Spleen (tissue), 11 donors: ENCODE results near the gene RDH11. TPM values are rescaled to one million over a fixed set of nuclear protein-coding genes. Genes with fewer than 3 reads are reported as not detected.
"Not testable (repeated sequence)": the region's sequence is repeated elsewhere in the genome, so short reads cannot be mapped to it uniquely, and the experiment has no call there.

ENCODE experiments used
- DNase-seq: peaks from one replicate; pipeline ENCODE4 v3.0.0-alpha.2; 2020
- H3K27ac ChIP-seq, 8 donors: fragments of 200-600 bp; sonication (generic) in 7 of 8; 1 replicate in 4 of 8; 2 replicates in 4 of 8; pipeline versions ENCODE4 v1.5.0 to v1.8.0; 2016 to 2021; ENCODE audit warnings: inconsistent platforms in 4 of 8, mild to moderate bottlenecking in 4 of 8, moderate library complexity in 1 of 8
- H3K27me3 ChIP-seq, 7 donors: fragments of 200-600 bp; sonication (generic) in 6 of 7; replicated peaks in 1 of 7; 1 replicate in 4 of 7; 2 replicates in 3 of 7; pipeline versions ENCODE4 v1.5.0 to v1.8.0; 2016 to 2021; ENCODE audit warnings: inconsistent platforms in 3 of 7, mild to moderate bottlenecking in 1 of 7
- H3K36me3 ChIP-seq, 6 donors: fragments of 200-600 bp; sonication (generic) in 5 of 6; 1 replicate in 4 of 6; 2 replicates in 2 of 6; pipeline versions ENCODE4 v1.5.0 to v1.8.0; 2016 to 2021; ENCODE audit warnings: inconsistent platforms in 2 of 6
- H3K4me1 ChIP-seq, 6 donors: fragments of 200-600 bp; sonication (generic) in 5 of 6; 1 replicate in 3 of 6; 2 replicates in 3 of 6; pipeline versions ENCODE4 v1.5.0 to v1.8.0; 2016 to 2021; ENCODE audit warnings: inconsistent platforms in 3 of 6
- H3K4me3 ChIP-seq, 8 donors: fragments of 200-600 bp; sonication (generic) in 7 of 8; 1 replicate in 4 of 8; 2 replicates in 4 of 8; pipeline versions ENCODE4 v1.5.0 to v1.8.0; 2016 to 2021; ENCODE audit warnings: inconsistent platforms in 4 of 8, mild to moderate bottlenecking in 4 of 8, moderate library complexity in 2 of 8
- H3K9me3 ChIP-seq, 8 donors: fragments of 200-600 bp; sonication (generic) in 7 of 8; 1 replicate in 4 of 8; 2 replicates in 4 of 8; pipeline versions ENCODE4 v1.5.0 to v1.8.0; 2016 to 2021; ENCODE audit warnings: inconsistent platforms in 4 of 8
- POLR2A ChIP-seq, 3 donors: fragments of 450-650 bp; IDR thresholded peaks; one replicate each; pipeline ENCODE4 v1.5.1; 2017; ENCODE audit warnings: antibody characterized with exemption in 3 of 3, mild to moderate bottlenecking in 1 of 3
- POLR2AphosphoS5 ChIP-seq, 3 donors: sonication (generic); formaldehyde crosslinking; IDR thresholded peaks; one replicate each; pipeline ENCODE4 v1.5.1; 2017; ENCODE audit warnings: antibody characterized with exemption in 3 of 3
- WGBS, 5 donors: extraction: QIAGEN DNeasy Blood & Tissue Kit in 3 of 5; methylation state at CpG; one replicate each; pipeline versions ENCODE4 v1.1.5 to v1.1.7; 2013 to 2018; 5-methylcytosine and 5-hydroxymethylcytosine counted together
- intact Hi-C: fragments of 100-400 bp; cut with DNase I; formaldehyde crosslinking; loops from one replicate; pipeline ENCODE4 v1.15.0; 2023; ENCODE audit warnings: low total_unique reads
- polyA plus RNA-seq, 3 donors: library from polyadenylated mRNA; stranded (reverse); fragments of 200-250 nt; gene quantifications; one replicate each; pipeline ENCODE4 v1.2.1, GENCODE V29; 2013
- total RNA-seq, 7 donors: library from RNA; depleted of rRNA in 3 of 7; stranded (reverse); fragments of >200 nt in 3 of 7; fragmentation: NEBNext Ultra II Directional in 4 of 7; extraction: Animal tissue kit (Norgen Biotek cat#: 25700) in 4 of 7; gene quantifications; one replicate each; pipeline versions ENCODE4 v1.1.0 to v1.2.1, GENCODE V29; 2016 to 2021
- TF ChIP-seq, protein P1 (sequence below), 11 experiments: fragments of 200-600 bp in 7 of 11; fragments of 450-650 bp in 4 of 11; sonication (generic) in 4 of 11; IDR thresholded peaks in 8 of 11; conservative IDR thresholded peaks in 3 of 11; 1 replicate in 7 of 11; 2 replicates in 4 of 11; pipeline versions ENCODE4 v1.4.0 to v1.8.0; 2016 to 2021; ENCODE audit warnings: antibody characterized with exemption in 11 of 11, inconsistent platforms in 4 of 11, mild to moderate bottlenecking in 1 of 11
- donor health status: healthy with polysubstance abuse.
- donor health status: DM: no; HTN: no; CAD: no; lungs with moderate emphysema.
- donor health status: DM: no; HTN: no; CAD: no.
- donor health status: Bipolar disorder and iron deficiency.
- donor health status: healthy.
- donor health status: DM: no; HTN: no; CAD: no.
- donor health status: DM: yes; HTN: yes; CAD: no.

Gene RDH11
- total and polyA plus RNA-seq, 10 donors: 18.0 to 49.9 (median 31.0) TPM

- WGBS, 5 donors: 64 to 74% (median 68%) methylated on average over 5 of the region's 5 CpGs
- Histone ChIP-seq H3K4me3 (no peak overlapping the region), H3K36me3 (no peaks in the 10 kb centered on the region), H3K4me1 (peaks cover 0 to 11% (median 2%) of the 10 kb centered on the region in 6 donors), H3K27ac (no peak overlapping the region), H3K9me3 (no peaks in the 10 kb centered on the region), H3K27me3 (peaks cover 0 to 51% (median 0%) of the 10 kb centered on the region in 7 donors)
- TF ChIP-seq, protein P1, sequence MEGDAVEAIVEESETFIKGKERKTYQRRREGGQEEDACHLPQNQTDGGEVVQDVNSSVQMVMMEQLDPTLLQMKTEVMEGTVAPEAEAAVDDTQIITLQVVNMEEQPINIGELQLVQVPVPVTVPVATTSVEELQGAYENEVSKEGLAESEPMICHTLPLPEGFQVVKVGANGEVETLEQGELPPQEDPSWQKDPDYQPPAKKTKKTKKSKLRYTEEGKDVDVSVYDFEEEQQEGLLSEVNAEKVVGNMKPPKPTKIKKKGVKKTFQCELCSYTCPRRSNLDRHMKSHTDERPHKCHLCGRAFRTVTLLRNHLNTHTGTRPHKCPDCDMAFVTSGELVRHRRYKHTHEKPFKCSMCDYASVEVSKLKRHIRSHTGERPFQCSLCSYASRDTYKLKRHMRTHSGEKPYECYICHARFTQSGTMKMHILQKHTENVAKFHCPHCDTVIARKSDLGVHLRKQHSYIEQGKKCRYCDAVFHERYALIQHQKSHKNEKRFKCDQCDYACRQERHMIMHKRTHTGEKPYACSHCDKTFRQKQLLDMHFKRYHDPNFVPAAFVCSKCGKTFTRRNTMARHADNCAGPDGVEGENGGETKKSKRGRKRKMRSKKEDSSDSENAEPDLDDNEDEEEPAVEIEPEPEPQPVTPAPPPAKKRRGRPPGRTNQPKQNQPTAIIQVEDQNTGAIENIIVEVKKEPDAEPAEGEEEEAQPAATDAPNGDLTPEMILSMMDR (IDR thresholded peaks at IDR 0.05 in 8 of 11, conservative IDR thresholded peaks at IDR 0.05 in 3 of 11): no peak
- no peak for TF ChIP-seq POLR2AphosphoS5 (IDR thresholded peaks at IDR 0.05)
- no peak for TF ChIP-seq POLR2A (IDR thresholded peaks at IDR 0.05)
- no peak for DNase-seq
- intact Hi-C loops: no loop called here
Measured at GRCh38 chr14:67721875-67722274, 26.3 kb upstream of the RDH11 start.

DNA sequence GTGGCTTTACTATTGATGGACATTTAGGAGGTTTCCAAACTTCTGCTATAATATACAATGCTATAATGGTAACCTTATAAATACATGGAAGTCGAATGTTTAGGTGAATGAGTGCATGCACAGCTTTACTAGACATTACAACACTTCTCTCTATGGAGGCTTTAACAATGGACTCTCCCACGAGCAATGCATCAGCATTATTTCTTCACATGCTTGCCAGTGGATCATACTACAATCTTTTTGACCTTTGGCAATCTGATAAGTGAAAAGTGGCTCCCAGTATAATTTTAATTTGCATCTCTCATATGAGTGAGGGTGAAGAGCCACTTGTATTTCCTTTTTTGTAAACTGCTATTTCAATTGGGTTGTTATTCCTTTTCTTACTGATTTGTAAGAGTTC, 24.3 kb upstream of the RDH11 start:
- H3K9me3 ChIP-seq: no peaks in the 10 kb centered on the region
- no peak overlapping the region for H3K27ac ChIP-seq
- WGBS, 5 donors: 33 to 72% (median 43%) methylated on average over 2 of the region's 2 CpGs
- peaks cover 0 to 37% (median 0%) of the 10 kb centered on the region in 7 donors for H3K27me3 ChIP-seq
- peaks cover 0 to 11% (median 2%) of the 10 kb centered on the region in 6 donors for H3K4me1 ChIP-seq
- intact Hi-C loops: no loop called here
- TF ChIP-seq, protein P1 (IDR thresholded peaks at IDR 0.05 in 8 of 11, conservative IDR thresholded peaks at IDR 0.05 in 3 of 11): no peak
- TF ChIP-seq POLR2AphosphoS5 (IDR thresholded peaks at IDR 0.05) (no peak), POLR2A (IDR thresholded peaks at IDR 0.05) (no peak)
- no peak for DNase-seq
- no peak overlapping the region for H3K4me3 ChIP-seq
- H3K36me3 ChIP-seq: no peaks in the 10 kb centered on the region

- 86 to 94% (median 90%) methylated on average over 3 of the region's 3 CpGs for WGBS, 5 donors
- H3K9me3 ChIP-seq, H3K27ac ChIP-seq, H3K36me3 ChIP-seq, intact Hi-C loops, H3K4me3 ChIP-seq, DNase-seq: not testable (repeated sequence)
- peaks cover 0 to 11% (median 2%) of the 10 kb centered on the region in 6 donors for H3K4me1 ChIP-seq
- peaks cover 0 to 33% (median 0%) of the 10 kb centered on the region in 7 donors for H3K27me3 ChIP-seq
Measured at GRCh38 chr14:67719385-67719784, 23.8 kb upstream of the RDH11 start.

GRCh38 chr14:67718265-67718664, 22.7 kb upstream of the RDH11 start:
- no peaks in the 10 kb centered on the region for H3K9me3 ChIP-seq
- no peak overlapping the region for H3K27ac ChIP-seq
- WGBS, 5 donors: 67 to 89% (median 82%) methylated on average over 2 of the region's 2 CpGs
- DNase-seq: no peak
- no peak overlapping the region for H3K4me3 ChIP-seq
- no peaks in the 10 kb centered on the region for H3K36me3 ChIP-seq
- intact Hi-C loops: no loop called here
- peaks cover 0 to 21% (median 0%) of the 10 kb centered on the region in 7 donors for H3K27me3 ChIP-seq
- TF ChIP-seq POLR2A (IDR thresholded peaks at IDR 0.05) (no peak), POLR2AphosphoS5 (IDR thresholded peaks at IDR 0.05) (no peak)
- TF ChIP-seq, protein P1 (IDR thresholded peaks at IDR 0.05 in 8 of 11, conservative IDR thresholded peaks at IDR 0.05 in 3 of 11): no peak
- H3K4me1 ChIP-seq: peaks cover 0 to 11% (median 2%) of the 10 kb centered on the region in 6 donors

DNA sequence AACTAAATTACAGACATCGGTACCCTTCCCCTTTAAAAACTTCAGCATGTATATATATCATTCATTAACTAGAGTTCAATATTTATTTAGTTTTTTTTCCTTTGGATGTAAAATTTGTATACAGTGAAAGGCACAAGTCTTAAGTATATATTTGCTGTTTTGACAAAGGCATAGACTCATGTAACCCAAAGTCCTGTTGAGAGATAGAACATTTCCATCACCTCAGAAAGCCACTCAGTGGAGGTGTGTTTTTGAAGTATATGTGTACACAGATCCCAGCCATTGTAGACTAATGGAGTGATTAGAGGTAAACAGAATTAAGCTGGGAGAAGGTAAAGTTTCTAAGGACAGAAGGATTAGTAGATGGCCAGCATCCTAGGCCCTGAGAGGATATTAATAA, 21.5 kb upstream of the RDH11 start:
- Histone ChIP-seq H3K36me3 (no peaks in the 10 kb centered on the region), H3K4me3 (no peak overlapping the region), H3K4me1 (peaks cover 0 to 1% (median 0%) of the 10 kb centered on the region in 6 donors), H3K27ac (no peak overlapping the region), H3K27me3 (peaks cover 0 to 9% (median 0%) of the 10 kb centered on the region in 7 donors), H3K9me3 (no peaks in the 10 kb centered on the region)
- TF ChIP-seq POLR2AphosphoS5 (IDR thresholded peaks at IDR 0.05) (no peak), POLR2A (IDR thresholded peaks at IDR 0.05) (no peak)
- TF ChIP-seq, protein P1 (IDR thresholded peaks at IDR 0.05 in 8 of 11, conservative IDR thresholded peaks at IDR 0.05 in 3 of 11): no peak
- intact Hi-C loops: no loop called here
- no peak for DNase-seq
- WGBS, 5 donors: 93 to 99% (median 96%) methylated on average over 1 of the region's 1 CpG
